GM23338 (cell line): ENCODE data around the gene TF. TPM values are rescaled to one million over a fixed set of nuclear protein-coding genes. Genes with fewer than 3 reads are reported as not detected.

Experiments
- ATAC-seq: fragments of 200-7000 bp; cut with Tn5 transposase; 3 replicates; pipeline ENCODE4 v1.9.1; 2020
- DNase-seq: peaks from one replicate; pipeline ENCODE4 v3.0.0-alpha.2; 2015; ENCODE audit warnings: low spot score
- H2AFZ ChIP-seq: fragments of 200-600 bp; sonication (generic); 2 replicates; pipeline ENCODE4 v1.8.0; 2016; ENCODE audit warnings: antibody characterized with exemption, mild to moderate bottlenecking, moderate library complexity
- H3F3A ChIP-seq: fragments of 200-600 bp; sonication (generic); replicated peaks from 2 replicates; pipeline ENCODE4 v1.8.0; 2017; ENCODE audit warnings: antibody characterized with exemption, mixed run types, low read depth
- H3K27ac ChIP-seq: fragments of 200-600 bp; sonication (generic); 2 replicates; pipeline ENCODE4 v1.6.1; 2016; ENCODE audit warnings: low read depth
- H3K27me3 ChIP-seq: fragments of 200-600 bp; sonication (generic); 2 replicates; pipeline ENCODE4 v1.8.0; 2016; ENCODE audit warnings: mild to moderate bottlenecking, mixed run types, moderate library complexity; ENCODE audit not compliant: insufficient read depth
- H3K36me3 ChIP-seq: fragments of 200-600 bp; sonication (generic); 2 replicates; pipeline ENCODE4 v1.8.0; 2016; ENCODE audit warnings: mild to moderate bottlenecking; ENCODE audit not compliant: insufficient read depth
- H3K4me1 ChIP-seq: fragments of 200-600 bp; sonication (generic); 2 replicates; pipeline ENCODE4 v1.8.0; 2016; ENCODE audit warnings: mild to moderate bottlenecking, moderate library complexity; ENCODE audit not compliant: insufficient read depth
- H3K4me2 ChIP-seq: fragments of 200-600 bp; sonication (generic); 2 replicates; pipeline ENCODE4 v1.7.1; 2017; ENCODE audit warnings: mixed run types
- H3K4me3 ChIP-seq: fragments of 200-600 bp; sonication (generic); 2 replicates; pipeline ENCODE4 v1.6.1; 2016; ENCODE audit warnings: mixed run types
- H3K79me2 ChIP-seq: fragments of 200-600 bp; sonication (generic); replicated peaks from 2 replicates; pipeline ENCODE4 v1.8.0; 2017; ENCODE audit warnings: mild to moderate bottlenecking; ENCODE audit not compliant: insufficient read depth
- H3K9me2 ChIP-seq: fragments of 200-600 bp; sonication (generic); 2 replicates; pipeline ENCODE4 v1.8.0; 2017; ENCODE audit not compliant: insufficient read depth
- H4K20me1 ChIP-seq: fragments of 200-600 bp; sonication (generic); replicated peaks from 2 replicates; pipeline ENCODE4 v1.8.0; 2017; ENCODE audit warnings: mild to moderate bottlenecking; ENCODE audit not compliant: insufficient read depth
- H3K27ac Mint-ChIP-seq: 2 replicates; pipeline ENCODE4 v1.8.0; 2020; ENCODE audit warnings: inconsistent platforms, mild to moderate bottlenecking, moderate library complexity, mixed read lengths
- H3K27me3 Mint-ChIP-seq: 3 replicates; pipeline ENCODE4 v1.8.0; 2022; ENCODE audit warnings: low read depth, mild to moderate bottlenecking, moderate library complexity, mixed read lengths, inconsistent platforms; ENCODE audit not compliant: insufficient read depth, poor library complexity
- H3K36me3 Mint-ChIP-seq: 3 replicates; pipeline ENCODE4 v1.8.0; 2021; ENCODE audit warnings: low read depth, mild to moderate bottlenecking, inconsistent platforms, moderate library complexity, mixed read lengths
- H3K4me1 Mint-ChIP-seq: 3 replicates; pipeline ENCODE4 v1.8.0; 2020; ENCODE audit warnings: mild to moderate bottlenecking, inconsistent platforms, mixed read lengths
- H3K4me3 Mint-ChIP-seq: 3 replicates; pipeline ENCODE4 v1.8.0; 2021; ENCODE audit warnings: moderate library complexity, mild to moderate bottlenecking, inconsistent platforms, mixed read lengths
- H3K9me3 Mint-ChIP-seq: 3 replicates; pipeline ENCODE4 v1.8.0; 2020; ENCODE audit warnings: moderate library complexity, mild to moderate bottlenecking, inconsistent platforms, mixed read lengths
- CREB1 ChIP-seq: fragments of 250-450 bp; sonication (Bioruptor Pico); IDR thresholded peaks from 2 replicates; pipeline ENCODE4 v1.5.0; 2020; ENCODE audit warnings: low read depth, mild to moderate bottlenecking, moderate library complexity
- EZH2 ChIP-seq: fragments of 200-600 bp; sonication (generic); IDR thresholded peaks from one replicate; pipeline ENCODE4 v1.8.0; 2017; ENCODE audit warnings: antibody characterized with exemption, mild to moderate bottlenecking, low read depth; ENCODE audit not compliant: unreplicated experiment
- EZH2phosphoT487 ChIP-seq: fragments of 200-600 bp; sonication (generic); IDR thresholded peaks from one replicate; pipeline ENCODE4 v1.8.1; 2018; ENCODE audit warnings: antibody characterized with exemption; ENCODE audit not compliant: unreplicated experiment
- JUNB ChIP-seq: IDR thresholded peaks from one replicate; pipeline ENCODE4 v1.6.1; 2016; ENCODE audit warnings: antibody characterized with exemption; ENCODE audit not compliant: unreplicated experiment
- NANOG ChIP-seq: IDR thresholded peaks from 2 replicates; pipeline ENCODE4 v1.6.1; 2016; ENCODE audit warnings: antibody characterized with exemption, borderline replicate concordance
- POLR2AphosphoS5 ChIP-seq: IDR thresholded peaks from 2 replicates; pipeline ENCODE4 v1.6.1; 2016; ENCODE audit warnings: antibody characterized with exemption, low read depth
- STAT1 ChIP-seq: IDR thresholded peaks from one replicate; pipeline ENCODE4 v1.6.1; 2016; ENCODE audit warnings: antibody characterized with exemption; ENCODE audit not compliant: unreplicated experiment
- ZNF114 ChIP-seq: fragments of 250-450 bp; sonication (Bioruptor Pico); IDR thresholded peaks from 2 replicates; pipeline ENCODE4 v1.5.0; 2020; ENCODE audit warnings: mild to moderate bottlenecking, moderate library complexity
- ZNF331 ChIP-seq: fragments of 250-450 bp; sonication (Bioruptor Pico); IDR thresholded peaks from 2 replicates; pipeline ENCODE4 v1.5.0; 2020; ENCODE audit warnings: low read depth, mild to moderate bottlenecking, moderate library complexity
- polyA plus RNA-seq: library from polyadenylated mRNA; unstranded; fragments of >200 nt; fragmentation: Nextera tagmentation; extraction: Ambion mirVana; gene quantifications from 2 replicates; pipeline ENCODE4 v1.2.1, GENCODE V29; 2016
- total RNA-seq: library from RNA; depleted of rRNA; stranded (reverse); fragments of >200 nt; shearing (Covaris generic); gene quantifications from 2 replicates; pipeline ENCODE4 v1.2.3, GENCODE V29; 2014
- TF ChIP-seq, protein P1 (sequence below): IDR thresholded peaks from 2 replicates; pipeline ENCODE4 v1.6.1; 2016; ENCODE audit warnings: antibody characterized with exemption
- TF ChIP-seq, protein P2 (sequence below): fragments of 250-450 bp; sonication (Bioruptor Pico); IDR thresholded peaks from 2 replicates; pipeline ENCODE4 v1.5.0; 2020; ENCODE audit warnings: mild to moderate bottlenecking, moderate library complexity
- TF ChIP-seq, protein P3 (sequence below): IDR thresholded peaks from one replicate; pipeline ENCODE4 v1.6.1; 2018; ENCODE audit warnings: antibody characterized with exemption; ENCODE audit not compliant: unreplicated experiment
- TF ChIP-seq, protein P4 (sequence below), 2 experiments: fragments of 200-600 bp in 1 of 2; sonication (generic) in 1 of 2; conservative IDR thresholded peaks; 2 replicates each; pipeline versions ENCODE4 v1.5.1 to v1.6.1; 2016 to 2017; ENCODE audit warnings: antibody characterized with exemption in 2 of 2, low read depth in 2 of 2, mild to moderate bottlenecking in 2 of 2, moderate library complexity in 1 of 2

The TF gene
- total and polyA plus RNA-seq, 2 experiments from 2014 or later = 0.03 to 0.76 TPM

DNA sequence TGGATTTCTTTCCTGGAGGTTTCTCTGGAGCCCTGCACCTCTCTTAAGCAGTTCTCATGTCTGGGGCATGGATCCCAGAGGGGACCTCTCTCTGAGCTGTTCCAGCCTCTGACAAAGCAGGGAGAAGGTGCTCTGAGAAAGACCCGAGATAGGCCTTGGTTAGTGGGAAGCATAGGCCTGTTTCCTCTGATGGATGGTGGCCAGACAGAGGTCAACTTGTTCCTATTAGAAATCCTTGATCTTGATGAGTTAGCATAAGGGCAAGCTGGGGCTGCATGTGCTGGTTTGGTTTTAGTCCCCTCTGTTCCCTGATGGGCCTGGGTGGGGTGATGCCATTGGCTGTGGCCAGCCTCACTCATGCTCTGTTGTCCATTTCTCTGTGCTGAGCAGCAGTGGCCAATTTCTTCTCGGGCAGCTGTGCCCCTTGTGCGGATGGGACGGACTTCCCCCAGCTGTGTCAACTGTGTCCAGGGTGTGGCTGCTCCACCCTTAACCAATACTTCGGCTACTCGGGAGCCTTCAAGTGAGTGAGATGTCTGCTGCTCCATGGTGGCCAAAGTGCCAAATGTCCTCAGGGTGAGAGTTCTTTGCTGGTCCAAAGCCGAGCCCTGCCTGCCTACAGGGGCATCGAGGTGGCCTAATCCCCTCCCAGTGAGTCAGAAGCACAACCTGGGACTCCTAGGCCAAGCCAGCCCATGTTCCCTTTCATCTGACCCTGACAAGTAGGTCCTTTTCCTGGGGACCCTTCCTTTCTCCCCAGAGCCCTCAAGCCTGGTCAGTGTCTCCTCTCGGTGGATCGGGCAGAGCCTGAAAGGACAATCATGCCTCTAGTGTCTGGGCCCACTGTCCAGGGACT lies 9.0 kb downstream of the TF start:
- peaks cover 6% of the 10 kb centered on the region for H3K27me3 Mint-ChIP-seq
- no peak for ATAC-seq
- H3K36me3 Mint-ChIP-seq = no peaks in the 10 kb centered on the region
- Histone ChIP-seq H3K36me3 (no peaks in the 10 kb centered on the region), H4K20me1 (no peaks in the 10 kb centered on the region), H3F3A (no peaks in the 10 kb centered on the region), H3K27me3 (no peaks in the 10 kb centered on the region), H2AFZ (no peak overlapping the region), H3K27ac (no peak overlapping the region), H3K9me2 (no peaks in the 10 kb centered on the region), H3K79me2 (no peaks in the 10 kb centered on the region), H3K4me1 (peaks cover 7% of the 10 kb centered on the region; the same call in 1 of the 2 replicates), H3K4me2 (no peak overlapping the region), H3K4me3 (no peak overlapping the region)
- no peak for DNase-seq
- H3K4me1 Mint-ChIP-seq = peaks cover 18% of the 10 kb centered on the region
- H3K27ac Mint-ChIP-seq = no peak overlapping the region
- TF ChIP-seq, protein P1, sequence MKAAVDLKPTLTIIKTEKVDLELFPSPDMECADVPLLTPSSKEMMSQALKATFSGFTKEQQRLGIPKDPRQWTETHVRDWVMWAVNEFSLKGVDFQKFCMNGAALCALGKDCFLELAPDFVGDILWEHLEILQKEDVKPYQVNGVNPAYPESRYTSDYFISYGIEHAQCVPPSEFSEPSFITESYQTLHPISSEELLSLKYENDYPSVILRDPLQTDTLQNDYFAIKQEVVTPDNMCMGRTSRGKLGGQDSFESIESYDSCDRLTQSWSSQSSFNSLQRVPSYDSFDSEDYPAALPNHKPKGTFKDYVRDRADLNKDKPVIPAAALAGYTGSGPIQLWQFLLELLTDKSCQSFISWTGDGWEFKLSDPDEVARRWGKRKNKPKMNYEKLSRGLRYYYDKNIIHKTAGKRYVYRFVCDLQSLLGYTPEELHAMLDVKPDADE = no peak
- no peak for TF ChIP-seq POLR2AphosphoS5
- TF ChIP-seq EZH2 = no peak
- TF ChIP-seq, protein P2, sequence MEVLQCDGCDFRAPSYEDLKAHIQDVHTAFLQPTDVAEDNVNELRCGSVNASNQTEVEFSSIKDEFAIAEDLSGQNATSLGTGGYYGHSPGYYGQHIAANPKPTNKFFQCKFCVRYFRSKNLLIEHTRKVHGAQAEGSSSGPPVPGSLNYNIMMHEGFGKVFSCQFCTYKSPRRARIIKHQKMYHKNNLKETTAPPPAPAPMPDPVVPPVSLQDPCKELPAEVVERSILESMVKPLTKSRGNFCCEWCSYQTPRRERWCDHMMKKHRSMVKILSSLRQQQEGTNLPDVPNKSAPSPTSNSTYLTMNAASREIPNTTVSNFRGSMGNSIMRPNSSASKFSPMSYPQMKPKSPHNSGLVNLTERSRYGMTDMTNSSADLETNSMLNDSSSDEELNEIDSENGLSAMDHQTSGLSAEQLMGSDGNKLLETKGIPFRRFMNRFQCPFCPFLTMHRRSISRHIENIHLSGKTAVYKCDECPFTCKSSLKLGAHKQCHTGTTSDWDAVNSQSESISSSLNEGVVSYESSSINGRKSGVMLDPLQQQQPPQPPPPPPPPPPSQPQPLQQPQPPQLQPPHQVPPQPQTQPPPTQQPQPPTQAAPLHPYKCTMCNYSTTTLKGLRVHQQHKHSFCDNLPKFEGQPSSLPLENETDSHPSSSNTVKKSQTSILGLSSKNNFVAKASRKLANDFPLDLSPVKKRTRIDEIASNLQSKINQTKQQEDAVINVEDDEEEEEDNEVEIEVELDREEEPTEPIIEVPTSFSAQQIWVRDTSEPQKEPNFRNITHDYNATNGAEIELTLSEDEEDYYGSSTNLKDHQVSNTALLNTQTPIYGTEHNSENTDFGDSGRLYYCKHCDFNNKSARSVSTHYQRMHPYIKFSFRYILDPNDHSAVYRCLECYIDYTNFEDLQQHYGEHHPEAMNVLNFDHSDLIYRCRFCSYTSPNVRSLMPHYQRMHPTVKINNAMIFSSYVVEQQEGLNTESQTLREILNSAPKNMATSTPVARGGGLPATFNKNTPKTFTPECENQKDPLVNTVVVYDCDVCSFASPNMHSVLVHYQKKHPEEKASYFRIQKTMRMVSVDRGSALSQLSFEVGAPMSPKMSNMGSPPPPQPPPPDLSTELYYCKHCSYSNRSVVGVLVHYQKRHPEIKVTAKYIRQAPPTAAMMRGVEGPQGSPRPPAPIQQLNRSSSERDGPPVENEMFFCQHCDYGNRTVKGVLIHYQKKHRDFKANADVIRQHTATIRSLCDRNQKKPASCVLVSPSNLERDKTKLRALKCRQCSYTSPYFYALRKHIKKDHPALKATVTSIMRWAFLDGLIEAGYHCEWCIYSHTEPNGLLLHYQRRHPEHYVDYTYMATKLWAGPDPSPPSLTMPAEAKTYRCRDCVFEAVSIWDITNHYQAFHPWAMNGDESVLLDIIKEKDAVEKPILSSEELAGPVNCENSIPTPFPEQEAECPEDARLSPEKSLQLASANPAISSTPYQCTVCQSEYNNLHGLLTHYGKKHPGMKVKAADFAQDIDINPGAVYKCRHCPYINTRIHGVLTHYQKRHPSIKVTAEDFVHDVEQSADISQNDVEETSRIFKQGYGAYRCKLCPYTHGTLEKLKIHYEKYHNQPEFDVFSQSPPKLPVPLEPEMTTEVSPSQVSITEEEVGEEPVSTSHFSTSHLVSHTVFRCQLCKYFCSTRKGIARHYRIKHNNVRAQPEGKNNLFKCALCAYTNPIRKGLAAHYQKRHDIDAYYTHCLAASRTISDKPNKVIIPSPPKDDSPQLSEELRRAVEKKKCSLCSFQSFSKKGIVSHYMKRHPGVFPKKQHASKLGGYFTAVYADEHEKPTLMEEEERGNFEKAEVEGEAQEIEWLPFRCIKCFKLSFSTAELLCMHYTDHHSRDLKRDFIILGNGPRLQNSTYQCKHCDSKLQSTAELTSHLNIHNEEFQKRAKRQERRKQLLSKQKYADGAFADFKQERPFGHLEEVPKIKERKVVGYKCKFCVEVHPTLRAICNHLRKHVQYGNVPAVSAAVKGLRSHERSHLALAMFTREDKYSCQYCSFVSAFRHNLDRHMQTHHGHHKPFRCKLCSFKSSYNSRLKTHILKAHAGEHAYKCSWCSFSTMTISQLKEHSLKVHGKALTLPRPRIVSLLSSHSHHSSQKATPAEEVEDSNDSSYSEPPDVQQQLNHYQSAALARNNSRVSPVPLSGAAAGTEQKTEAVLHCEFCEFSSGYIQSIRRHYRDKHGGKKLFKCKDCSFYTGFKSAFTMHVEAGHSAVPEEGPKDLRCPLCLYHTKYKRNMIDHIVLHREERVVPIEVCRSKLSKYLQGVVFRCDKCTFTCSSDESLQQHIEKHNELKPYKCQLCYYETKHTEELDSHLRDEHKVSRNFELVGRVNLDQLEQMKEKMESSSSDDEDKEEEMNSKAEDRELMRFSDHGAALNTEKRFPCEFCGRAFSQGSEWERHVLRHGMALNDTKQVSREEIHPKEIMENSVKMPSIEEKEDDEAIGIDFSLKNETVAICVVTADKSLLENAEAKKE (CRISPR knock-in tag) = no peak
- no peak for TF ChIP-seq ZNF331 (CRISPR knock-in tag)
- TF ChIP-seq, protein P3, sequence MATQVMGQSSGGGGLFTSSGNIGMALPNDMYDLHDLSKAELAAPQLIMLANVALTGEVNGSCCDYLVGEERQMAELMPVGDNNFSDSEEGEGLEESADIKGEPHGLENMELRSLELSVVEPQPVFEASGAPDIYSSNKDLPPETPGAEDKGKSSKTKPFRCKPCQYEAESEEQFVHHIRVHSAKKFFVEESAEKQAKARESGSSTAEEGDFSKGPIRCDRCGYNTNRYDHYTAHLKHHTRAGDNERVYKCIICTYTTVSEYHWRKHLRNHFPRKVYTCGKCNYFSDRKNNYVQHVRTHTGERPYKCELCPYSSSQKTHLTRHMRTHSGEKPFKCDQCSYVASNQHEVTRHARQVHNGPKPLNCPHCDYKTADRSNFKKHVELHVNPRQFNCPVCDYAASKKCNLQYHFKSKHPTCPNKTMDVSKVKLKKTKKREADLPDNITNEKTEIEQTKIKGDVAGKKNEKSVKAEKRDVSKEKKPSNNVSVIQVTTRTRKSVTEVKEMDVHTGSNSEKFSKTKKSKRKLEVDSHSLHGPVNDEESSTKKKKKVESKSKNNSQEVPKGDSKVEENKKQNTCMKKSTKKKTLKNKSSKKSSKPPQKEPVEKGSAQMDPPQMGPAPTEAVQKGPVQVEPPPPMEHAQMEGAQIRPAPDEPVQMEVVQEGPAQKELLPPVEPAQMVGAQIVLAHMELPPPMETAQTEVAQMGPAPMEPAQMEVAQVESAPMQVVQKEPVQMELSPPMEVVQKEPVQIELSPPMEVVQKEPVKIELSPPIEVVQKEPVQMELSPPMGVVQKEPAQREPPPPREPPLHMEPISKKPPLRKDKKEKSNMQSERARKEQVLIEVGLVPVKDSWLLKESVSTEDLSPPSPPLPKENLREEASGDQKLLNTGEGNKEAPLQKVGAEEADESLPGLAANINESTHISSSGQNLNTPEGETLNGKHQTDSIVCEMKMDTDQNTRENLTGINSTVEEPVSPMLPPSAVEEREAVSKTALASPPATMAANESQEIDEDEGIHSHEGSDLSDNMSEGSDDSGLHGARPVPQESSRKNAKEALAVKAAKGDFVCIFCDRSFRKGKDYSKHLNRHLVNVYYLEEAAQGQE = no peak
- TF ChIP-seq JUNB = no peak
- TF ChIP-seq EZH2phosphoT487 = no peak
- TF ChIP-seq NANOG = no peak
- TF ChIP-seq ZNF114 = no peak
- TF ChIP-seq CREB1 (CRISPR knock-in tag) = no peak
- TF ChIP-seq, protein P4, sequence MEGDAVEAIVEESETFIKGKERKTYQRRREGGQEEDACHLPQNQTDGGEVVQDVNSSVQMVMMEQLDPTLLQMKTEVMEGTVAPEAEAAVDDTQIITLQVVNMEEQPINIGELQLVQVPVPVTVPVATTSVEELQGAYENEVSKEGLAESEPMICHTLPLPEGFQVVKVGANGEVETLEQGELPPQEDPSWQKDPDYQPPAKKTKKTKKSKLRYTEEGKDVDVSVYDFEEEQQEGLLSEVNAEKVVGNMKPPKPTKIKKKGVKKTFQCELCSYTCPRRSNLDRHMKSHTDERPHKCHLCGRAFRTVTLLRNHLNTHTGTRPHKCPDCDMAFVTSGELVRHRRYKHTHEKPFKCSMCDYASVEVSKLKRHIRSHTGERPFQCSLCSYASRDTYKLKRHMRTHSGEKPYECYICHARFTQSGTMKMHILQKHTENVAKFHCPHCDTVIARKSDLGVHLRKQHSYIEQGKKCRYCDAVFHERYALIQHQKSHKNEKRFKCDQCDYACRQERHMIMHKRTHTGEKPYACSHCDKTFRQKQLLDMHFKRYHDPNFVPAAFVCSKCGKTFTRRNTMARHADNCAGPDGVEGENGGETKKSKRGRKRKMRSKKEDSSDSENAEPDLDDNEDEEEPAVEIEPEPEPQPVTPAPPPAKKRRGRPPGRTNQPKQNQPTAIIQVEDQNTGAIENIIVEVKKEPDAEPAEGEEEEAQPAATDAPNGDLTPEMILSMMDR (conservative IDR thresholded peaks at IDR 0.05; ENCODE audit: low read depth in 2 of 2) = no peak
- no peak for TF ChIP-seq STAT1
- H3K9me3 Mint-ChIP-seq = no peaks in the 10 kb centered on the region
- H3K4me3 Mint-ChIP-seq = no peak overlapping the region
